Measurements from ENCODE around the gene ROBO1. TPM values are rescaled to one million over a fixed set of nuclear protein-coding genes. Genes with fewer than 3 reads are reported as not detected.

Gene ROBO1
- total RNA-seq, 1 donor from 2014 or later, result 66.5 TPM

GRCh38 chr3:79639855-79640254 lies 127.9 kb downstream of the ROBO1 start:
- H3K27me3 ChIP-seq, result no peaks in the 10 kb centered on the region
- DNase-seq (ENCODE audit: extremely low spot score in 2 of 2), result no peak
- H3K9me3 ChIP-seq, result no peaks in the 10 kb centered on the region
- no peak for TF ChIP-seq POLR2AphosphoS5 (IDR thresholded peaks at IDR 0.05; ENCODE audit: insufficient read depth in 1 of 2, low read depth in 1 of 2)
- TF ChIP-seq POLR2A (IDR thresholded peaks at IDR 0.05), result no peak
- TF ChIP-seq, protein P1, sequence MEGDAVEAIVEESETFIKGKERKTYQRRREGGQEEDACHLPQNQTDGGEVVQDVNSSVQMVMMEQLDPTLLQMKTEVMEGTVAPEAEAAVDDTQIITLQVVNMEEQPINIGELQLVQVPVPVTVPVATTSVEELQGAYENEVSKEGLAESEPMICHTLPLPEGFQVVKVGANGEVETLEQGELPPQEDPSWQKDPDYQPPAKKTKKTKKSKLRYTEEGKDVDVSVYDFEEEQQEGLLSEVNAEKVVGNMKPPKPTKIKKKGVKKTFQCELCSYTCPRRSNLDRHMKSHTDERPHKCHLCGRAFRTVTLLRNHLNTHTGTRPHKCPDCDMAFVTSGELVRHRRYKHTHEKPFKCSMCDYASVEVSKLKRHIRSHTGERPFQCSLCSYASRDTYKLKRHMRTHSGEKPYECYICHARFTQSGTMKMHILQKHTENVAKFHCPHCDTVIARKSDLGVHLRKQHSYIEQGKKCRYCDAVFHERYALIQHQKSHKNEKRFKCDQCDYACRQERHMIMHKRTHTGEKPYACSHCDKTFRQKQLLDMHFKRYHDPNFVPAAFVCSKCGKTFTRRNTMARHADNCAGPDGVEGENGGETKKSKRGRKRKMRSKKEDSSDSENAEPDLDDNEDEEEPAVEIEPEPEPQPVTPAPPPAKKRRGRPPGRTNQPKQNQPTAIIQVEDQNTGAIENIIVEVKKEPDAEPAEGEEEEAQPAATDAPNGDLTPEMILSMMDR (IDR thresholded peaks at IDR 0.05), result no peak
- no peaks in the 10 kb centered on the region for H3K36me3 ChIP-seq
- intact Hi-C loops (cut with DNase I), result no loop called here
- no peak overlapping the region for H3K27ac ChIP-seq
- H3K4me3 ChIP-seq, result no peak overlapping the region
- H3K4me1 ChIP-seq, result no peaks in the 10 kb centered on the region

DNA sequence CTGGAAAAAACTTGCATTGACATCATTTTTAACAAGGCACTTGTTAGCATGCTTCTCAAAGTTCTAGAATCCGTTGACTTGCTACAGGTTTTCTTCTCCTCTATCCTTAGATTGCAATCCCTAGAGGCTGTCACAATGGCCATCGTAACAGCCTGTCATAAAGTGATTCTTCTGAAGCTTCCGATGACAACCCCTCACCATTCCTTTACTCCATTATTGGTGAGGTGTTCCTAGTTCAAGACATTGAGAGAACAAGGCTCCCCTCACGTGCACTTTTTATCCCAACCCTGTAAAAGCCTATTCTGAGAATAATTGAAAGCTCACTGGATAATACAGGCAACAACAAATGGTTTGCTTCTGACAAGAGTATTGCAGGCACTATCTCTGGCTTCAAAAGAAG lies 131.4 kb downstream of the ROBO1 start:
- H3K9me3 ChIP-seq, result no peaks in the 10 kb centered on the region
- H3K4me1 ChIP-seq, result no peaks in the 10 kb centered on the region
- no peak overlapping the region for H3K27ac ChIP-seq
- H3K27me3 ChIP-seq, result no peaks in the 10 kb centered on the region
- intact Hi-C loops (cut with DNase I), result no loop called here
- DNase-seq (ENCODE audit: extremely low spot score in 2 of 2), result no peak
- TF ChIP-seq, protein P1 (IDR thresholded peaks at IDR 0.05), result no peak
- no peak for TF ChIP-seq POLR2A (IDR thresholded peaks at IDR 0.05)
- no peak for TF ChIP-seq POLR2AphosphoS5 (IDR thresholded peaks at IDR 0.05; ENCODE audit: insufficient read depth in 1 of 2, low read depth in 1 of 2)
- no peak overlapping the region for H3K4me3 ChIP-seq
- no peaks in the 10 kb centered on the region for H3K36me3 ChIP-seq

GRCh38 chr3:79632842-79633241 lies 135.0 kb downstream of the ROBO1 start:
- no peak for TF ChIP-seq POLR2A (IDR thresholded peaks at IDR 0.05)
- intact Hi-C loops (cut with DNase I), result no loop called here
- no peak for DNase-seq (ENCODE audit: extremely low spot score in 2 of 2)

GRCh38 chr3:79618883-79619282 lies 148.9 kb downstream of the ROBO1 start:
- no peaks in the 10 kb centered on the region for H3K27me3 ChIP-seq

More at GRCh38 chr3:79632842-79633241, 135.0 kb downstream of the ROBO1 start:
- Histone ChIP-seq H3K9me3 (no peaks in the 10 kb centered on the region), H3K4me1 (no peaks in the 10 kb centered on the region), H3K27ac (no peak overlapping the region), H3K36me3 (no peaks in the 10 kb centered on the region), H3K27me3 (no peaks in the 10 kb centered on the region), H3K4me3 (no peak overlapping the region)

GRCh38 chr3:79606414-79606813 lies 161.4 kb downstream of the ROBO1 start:
- no peak overlapping the region for H3K4me3 ChIP-seq
- H3K27me3 ChIP-seq, result no peaks in the 10 kb centered on the region
- no peak overlapping the region for H3K27ac ChIP-seq
- H3K9me3 ChIP-seq, result no peaks in the 10 kb centered on the region
- no peaks in the 10 kb centered on the region for H3K4me1 ChIP-seq
- no peaks in the 10 kb centered on the region for H3K36me3 ChIP-seq
- TF ChIP-seq POLR2A (IDR thresholded peaks at IDR 0.05) (no peak), POLR2AphosphoS5 (IDR thresholded peaks at IDR 0.05; ENCODE audit: insufficient read depth in 1 of 2, low read depth in 1 of 2) (no peak)
- TF ChIP-seq, protein P1 (IDR thresholded peaks at IDR 0.05), result no peak
- DNase-seq (ENCODE audit: extremely low spot score in 2 of 2), result no peak
- intact Hi-C loops (cut with DNase I), result no loop called here

More at GRCh38 chr3:79618883-79619282, 148.9 kb downstream of the ROBO1 start:
- Histone ChIP-seq H3K36me3 (no peaks in the 10 kb centered on the region), H3K27ac (no peak overlapping the region), H3K4me1 (no peaks in the 10 kb centered on the region), H3K9me3 (no peaks in the 10 kb centered on the region), H3K4me3 (no peak overlapping the region)
- TF ChIP-seq POLR2A (IDR thresholded peaks at IDR 0.05), result no peak
- TF ChIP-seq POLR2AphosphoS5 (IDR thresholded peaks at IDR 0.05; ENCODE audit: insufficient read depth in 1 of 2, low read depth in 1 of 2), result no peak
- TF ChIP-seq, protein P1 (IDR thresholded peaks at IDR 0.05), result no peak
- intact Hi-C loops (cut with DNase I), result no loop called here
- no peak for DNase-seq (ENCODE audit: extremely low spot score in 2 of 2)

All from vagina (tissue), 2 donors.